Heart right ventricle (tissue), 16 donors: Measurements from ENCODE around the gene SLC16A2. TPM values are rescaled to one million over a fixed set of nuclear protein-coding genes. Genes with fewer than 3 reads are reported as not detected.

ENCODE experiments used
- ATAC-seq, 8 donors: fragments of 200-7000 bp; cut with Tn5 transposase; one replicate each; pipeline ENCODE4 v1.9.1; 2020; ENCODE audit warnings: mild to moderate bottlenecking in 8 of 8, moderate library complexity in 8 of 8, moderate number of reproducible peaks in 1 of 8
- DNase-seq, 2 donors: peaks; one replicate each; pipeline ENCODE4 v3.0.0-alpha.2; 2020
- H3K27ac ChIP-seq, 10 donors: fragments of 200-600 bp; sonication (generic) in 2 of 10; one replicate each; pipeline versions ENCODE4 v1.5.0 to v1.8.0; 2020 to 2022; ENCODE audit warnings: mild to moderate bottlenecking in 3 of 10
- H3K27me3 ChIP-seq, 7 donors: fragments of 200-600 bp; one replicate each; pipeline ENCODE4 v1.8.0; 2021 to 2022; ENCODE audit warnings: mild to moderate bottlenecking in 2 of 7
- H3K36me3 ChIP-seq, 9 donors: fragments of 200-600 bp; sonication (generic) in 1 of 9; one replicate each; pipeline versions ENCODE4 v1.5.0 to v1.8.0; 2020 to 2022; ENCODE audit warnings: mild to moderate bottlenecking in 2 of 9
- H3K4me1 ChIP-seq, 9 donors: fragments of 200-600 bp; sonication (generic) in 1 of 9; one replicate each; pipeline versions ENCODE4 v1.5.0 to v1.8.0; 2020 to 2022; ENCODE audit warnings: mild to moderate bottlenecking in 4 of 9
- H3K4me3 ChIP-seq, 10 donors: fragments of 200-600 bp; sonication (generic) in 2 of 10; one replicate each; pipeline versions ENCODE4 v1.5.0 to v1.8.0; 2020 to 2022; ENCODE audit warnings: mild to moderate bottlenecking in 7 of 10, moderate library complexity in 2 of 10
- H3K9me3 ChIP-seq, 11 donors: fragments of 200-600 bp in 10 of 11; sonication (generic) in 2 of 11; one replicate each; pipeline versions ENCODE4 v1.5.0 to v1.8.0; 2013 to 2022; ENCODE audit warnings: mild to moderate bottlenecking in 2 of 11, control low read depth in 1 of 11, moderate library complexity in 1 of 11
- CTCF ChIP-seq, 9 donors: fragments of 200-600 bp; sonication (generic) in 2 of 9; IDR thresholded peaks; one replicate each; pipeline versions ENCODE4 v1.5.0 to v1.8.0; 2021 to 2022; ENCODE audit warnings: antibody characterized with exemption in 9 of 9, mild to moderate bottlenecking in 5 of 9, moderate library complexity in 1 of 9
- WGBS, 2 donors: extraction: QIAGEN DNeasy Blood & Tissue Kit; methylation state at CpG; one replicate each; pipeline ENCODE4 v1.1.7; 2013; ENCODE audit warnings: inconsistent platforms in 1 of 2; 5-methylcytosine and 5-hydroxymethylcytosine counted together
- intact Hi-C, 10 donors: fragments of 100-400 bp; cut with DNase I; formaldehyde crosslinking; loops; one replicate each; pipeline versions ENCODE4 v1.11.1 to v1.14.2; 2022
- polyA plus RNA-seq, 2 donors: library from polyadenylated mRNA; stranded (reverse); fragments of 200-250 nt; gene quantifications; one replicate each; pipeline ENCODE4 v1.2.3, GENCODE V29; 2013
- total RNA-seq, 10 donors: library from RNA; stranded (reverse); fragmentation: NEBNext Ultra II Directional in 3 of 10; extraction: Animal tissue kit (Norgen Biotek cat#: 25700) in 3 of 10; gene quantifications; one replicate each; pipeline versions ENCODE4 v1.2.1 to v1.2.4, GENCODE V29; 2021 to 2023
- donor health status: Arrhythmogenic right ventricular cardiomyopathy.
- donor health status: ischemic (EF 13 %, LVEDD 7.1; RV severe dilation, severe dysfunction).
- donor health status: healthy with polysubstance abuse.
- donor health status: DM: no; HTN: yes; CAD: no.
- donor health status: DM: no; HTN: no; CAD: no.
- donor health status: ischemic (EF 25% LVEDD 6.9; RV normal size, moderate dysfunction).
- donor health status: ischemic (EF 25% LVEDD 5.7; RV mildly dilated, moderate dysfunction).
- donor health status: healthy.
- donor health status: DM: yes; HTN: yes; CAD: no.
- donor health status: Ischemic cardiomyopathy.
- donor health status: ischemic (EF 35%, LVEDD 5.7; RV mildly dilated, moderate dysfunction).
- donor health status: nonischemic (EF 11% LVEDD 7.7; RV severe dilation, severe dysfunction).
- donor health status: DM: yes; HTN: yes; CAD: no.
- donor health status: PGD.
- donor health status: ischemic (EF 29% LVEDD 5.4; RV normal size, mild dysfunction).
- donor health status: nonischemic (EF 23%, LVEDD 6.1; RV moderate dilation, normal function).

The SLC16A2 gene
- total and polyA plus RNA-seq, 12 donors: 2.4 to 12.6 (median 6.5) TPM

- intact Hi-C loops: no loop called here
- no peaks in the 10 kb centered on the region for H3K36me3 ChIP-seq
- TF ChIP-seq CTCF (IDR thresholded peaks at IDR 0.05): no peak
Measured at GRCh38 chrX:74493806-74494205, 72.5 kb downstream of the SLC16A2 start.

GRCh38 chrX:74498924-74499323, 77.6 kb downstream of the SLC16A2 start:
- intact Hi-C loops: no loop called here
- no peak for ATAC-seq
- DNase-seq: no peak

More at GRCh38 chrX:74493806-74494205, 72.5 kb downstream of the SLC16A2 start:
- Histone ChIP-seq H3K4me3 (no peak overlapping the region), H3K9me3 (no peaks in the 10 kb centered on the region), H3K4me1 (no peaks in the 10 kb centered on the region), H3K27ac (no peak overlapping the region), H3K27me3 (peaks cover 0 to 19% (median 0%) of the 10 kb centered on the region in 7 donors)
- no peak for DNase-seq
- no peak for ATAC-seq
- 77 to 80% methylated on average over 3 of the region's 3 CpGs for WGBS, 2 donors

GRCh38 chrX:74500067-74500466, 78.8 kb downstream of the SLC16A2 start:
- intact Hi-C loops: no loop called here
- no peak overlapping the region for H3K27ac ChIP-seq
- no peaks in the 10 kb centered on the region for H3K4me1 ChIP-seq
- H3K4me3 ChIP-seq: no peak overlapping the region
- DNase-seq (no peak), ATAC-seq (no peak)
- peaks cover 0 to 7% (median 0%) of the 10 kb centered on the region in 7 donors for H3K27me3 ChIP-seq
- WGBS, 2 donors: 80 to 82% methylated on average over 2 of the region's 2 CpGs
- H3K36me3 ChIP-seq: no peaks in the 10 kb centered on the region
- H3K9me3 ChIP-seq: no peaks in the 10 kb centered on the region
- no peak for TF ChIP-seq CTCF (IDR thresholded peaks at IDR 0.05)

More at GRCh38 chrX:74498924-74499323, 77.6 kb downstream of the SLC16A2 start:
- H3K4me1 ChIP-seq: no peaks in the 10 kb centered on the region
- H3K27me3 ChIP-seq: peaks cover 0 to 7% (median 0%) of the 10 kb centered on the region in 7 donors
- no peak overlapping the region for H3K4me3 ChIP-seq
- no peaks in the 10 kb centered on the region for H3K36me3 ChIP-seq
- H3K9me3 ChIP-seq: no peaks in the 10 kb centered on the region
- TF ChIP-seq CTCF (IDR thresholded peaks at IDR 0.05): no peak
- no peak overlapping the region for H3K27ac ChIP-seq

- H3K27me3 ChIP-seq: peaks cover 0 to 7% (median 0%) of the 10 kb centered on the region in 7 donors
- H3K9me3 ChIP-seq: no peaks in the 10 kb centered on the region
- H3K4me3 ChIP-seq: no peak overlapping the region
- ATAC-seq: no peak
- DNase-seq: no peak
- no peaks in the 10 kb centered on the region for H3K4me1 ChIP-seq
- intact Hi-C loops: no loop called here
- no peak for TF ChIP-seq CTCF (IDR thresholded peaks at IDR 0.05)
- no peak overlapping the region for H3K27ac ChIP-seq
- WGBS, 2 donors: 95 to 96% methylated on average over 4 of the region's 4 CpGs
- H3K36me3 ChIP-seq: no peaks in the 10 kb centered on the region
Measured at GRCh38 chrX:74500555-74500954, 79.3 kb downstream of the SLC16A2 start.
